SK-N-DZ (cell line): ENCODE results near the gene TMX4.
"Not testable (repeated sequence)": the region's sequence is repeated elsewhere in the genome, so short reads cannot be mapped to it uniquely, and the experiment has no call there.

Source experiments
- DNase-seq: peaks from one replicate; pipeline ENCODE4 v3.0.0-alpha.2; 2015; ENCODE audit warnings: low spot score

Gene TMX4

GRCh38 chr20:7974785-7975435 is 44.7 kb downstream of the TMX4 start:
- no peak for DNase-seq

GRCh38 chr20:7971536-7972280 is 47.9 kb downstream of the TMX4 start:
- no peak for DNase-seq

- DNase-seq: no peak
Measured at GRCh38 chr20:7967199-7967844, 52.2 kb downstream of the TMX4 start.

- no peak for DNase-seq
Measured at GRCh38 chr20:7966176-7966575, 53.4 kb downstream of the TMX4 start.

- no peak for DNase-seq
Measured at GRCh38 chr20:7959484-7959883, 60.1 kb downstream of the TMX4 start.

- not testable (repeated sequence) for DNase-seq
Measured at GRCh38 chr20:7956561-7956960, 63.0 kb downstream of the TMX4 start.

- no peak for DNase-seq
Measured at GRCh38 chr20:7950387-7950786, 69.2 kb downstream of the TMX4 start.

- no peak for DNase-seq
Measured at GRCh38 chr20:7943891-7944290, 75.7 kb downstream of the TMX4 start.

- no peak for DNase-seq
Measured at GRCh38 chr20:7940341-7940740, 79.2 kb downstream of the TMX4 start, which contains the start of gene HAO1. Gene HAO1, minus strand, starts transcription at chr20:7940458. Its CDS starts 36 bp downstream, at chr20:7940422.

GRCh38 chr20:7939663-7940062 is 79.9 kb downstream of the TMX4 start:
- no peak for DNase-seq

- no peak for DNase-seq
Measured at GRCh38 chr20:7938058-7938457, 81.5 kb downstream of the TMX4 start.

- DNase-seq: no peak
Measured at GRCh38 chr20:7937328-7937727, 82.2 kb downstream of the TMX4 start.

- no peak for DNase-seq
Measured at GRCh38 chr20:7935027-7935551, 84.5 kb downstream of the TMX4 start.

GRCh38 chr20:7933346-7933745 is 86.2 kb downstream of the TMX4 start:
- no peak for DNase-seq

- no peak for DNase-seq
Measured at GRCh38 chr20:7930343-7930742, 89.2 kb downstream of the TMX4 start.
